ENCODE measurements around the gene PAOX.
"Not testable (repeated sequence)": the region's sequence is repeated elsewhere in the genome, so short reads cannot be mapped to it uniquely, and the experiment has no call there.

GRCh38 chr10:133376183-133376582 lies 2.9 kb upstream of the PAOX start:
- TF ChIP-seq CTCF, POLR2AphosphoS5 (IDR thresholded peaks at IDR 0.05): not testable (repeated sequence)
